Amygdala (tissue), 56 donors: ENCODE results near the gene TNS1.

Source experiments
- DNase-seq, 56 donors: peaks; one replicate each; lab custom pipeline; 2025; lab: John Stamatoyannopoulos, UW

TNS1 gene

GRCh38 chr2:217983276-217984233 is 19.2 kb downstream of the TNS1 start:
- DNase-seq, result no peak

- DNase-seq, result no peak
Observed at GRCh38 chr2:217981971-217982370, 20.8 kb downstream of the TNS1 start.

GRCh38 chr2:217981084-217981730 is 21.6 kb downstream of the TNS1 start:
- no peak for DNase-seq

- DNase-seq, result peak in 2 of 56 donors; percentile 25 to 28
Observed at GRCh38 chr2:217980591-217980990, 22.2 kb downstream of the TNS1 start.

GRCh38 chr2:217980036-217980435 is 22.8 kb downstream of the TNS1 start:
- no peak for DNase-seq

- DNase-seq, result no peak
Observed at GRCh38 chr2:217979151-217979811, 23.5 kb downstream of the TNS1 start.

GRCh38 chr2:217978536-217979150 is 24.2 kb downstream of the TNS1 start:
- DNase-seq, result no peak

- DNase-seq, result no peak
Observed at GRCh38 chr2:217977840-217978535, 24.8 kb downstream of the TNS1 start.

- no peak for DNase-seq
Observed at GRCh38 chr2:217976301-217976700, 26.5 kb downstream of the TNS1 start.

GRCh38 chr2:217975626-217976025 is 27.2 kb downstream of the TNS1 start:
- no peak for DNase-seq

GRCh38 chr2:217974389-217975005 is 28.3 kb downstream of the TNS1 start:
- DNase-seq, result no peak

GRCh38 chr2:217973008-217973787 is 29.6 kb downstream of the TNS1 start:
- DNase-seq, result no peak

GRCh38 chr2:217972490-217972889 is 30.3 kb downstream of the TNS1 start:
- peak in 1 of 56 donors; percentile 13 for DNase-seq

GRCh38 chr2:217972037-217972436 is 30.8 kb downstream of the TNS1 start:
- DNase-seq, result no peak

- DNase-seq, result no peak
Observed at GRCh38 chr2:217971166-217971565, 31.6 kb downstream of the TNS1 start.

GRCh38 chr2:217970206-217970605 is 32.6 kb downstream of the TNS1 start:
- DNase-seq, result no peak

GRCh38 chr2:217969588-217969987 is 33.2 kb downstream of the TNS1 start:
- no peak for DNase-seq

GRCh38 chr2:217968023-217968422 is 34.8 kb downstream of the TNS1 start:
- no peak for DNase-seq
